GM18951 (cell line): ENCODE data around the gene HCK.

Experiments
- POLR2A ChIP-seq: IDR thresholded peaks from 4 replicates; pipeline ENCODE4 v1.6.1; 2011; ENCODE audit warnings: mild to moderate bottlenecking; ENCODE audit not compliant: insufficient read length, insufficient read depth; ENCODE audit errors: extremely low read depth
- in situ Hi-C: fragments of 300-500 bp; cut with MboI; formaldehyde crosslinking; loops from one replicate; pipeline ENCODE4 v1.12.0; 2022; ENCODE audit warnings: low sequenced_read_pairs, mixed read lengths, inconsistent platforms; ENCODE audit not compliant: unreplicated experiment

HCK gene

DNA sequence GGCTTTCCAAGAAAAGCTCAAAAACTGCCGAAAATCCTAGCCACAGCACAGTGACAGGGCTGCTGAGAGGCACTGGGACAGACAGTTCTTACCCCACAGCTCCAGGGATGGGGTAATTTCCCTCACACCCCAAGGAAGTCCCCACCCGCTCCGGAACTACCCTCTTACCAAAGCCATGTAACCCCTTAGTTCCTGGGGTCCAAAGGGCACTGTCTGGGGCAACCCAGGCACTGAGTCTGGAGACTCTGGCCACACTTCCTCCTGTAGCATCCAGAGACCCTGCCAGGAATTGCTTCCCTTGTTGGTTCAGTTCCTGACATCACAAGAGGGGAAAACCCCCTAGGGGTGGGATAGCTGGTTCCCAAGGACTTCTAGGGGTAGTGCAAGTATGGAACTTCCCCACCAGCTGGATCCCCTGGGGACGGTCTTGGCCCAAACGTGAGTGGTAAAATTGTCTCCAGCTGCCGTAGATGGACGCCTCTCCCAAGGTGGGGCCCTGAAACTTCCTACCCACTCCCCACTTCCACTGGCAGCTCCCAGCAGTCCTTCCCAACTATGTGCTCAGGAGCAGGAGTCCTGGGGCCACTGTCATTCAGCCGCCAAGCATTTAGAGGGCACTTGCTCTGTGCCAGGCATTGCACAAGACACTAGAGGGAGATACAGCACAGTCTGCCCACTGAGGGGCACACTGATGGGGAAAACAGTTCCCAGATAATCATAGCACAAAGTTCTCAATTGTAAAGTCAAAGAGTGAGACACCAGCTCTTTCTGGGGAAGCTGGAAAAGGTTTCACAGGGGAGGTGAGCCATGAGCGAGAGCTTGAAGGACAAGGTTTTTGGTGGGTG lies 17.2 kb upstream of the HCK start:
- in situ Hi-C loops = no loop called here
- no peak for TF ChIP-seq POLR2A

DNA sequence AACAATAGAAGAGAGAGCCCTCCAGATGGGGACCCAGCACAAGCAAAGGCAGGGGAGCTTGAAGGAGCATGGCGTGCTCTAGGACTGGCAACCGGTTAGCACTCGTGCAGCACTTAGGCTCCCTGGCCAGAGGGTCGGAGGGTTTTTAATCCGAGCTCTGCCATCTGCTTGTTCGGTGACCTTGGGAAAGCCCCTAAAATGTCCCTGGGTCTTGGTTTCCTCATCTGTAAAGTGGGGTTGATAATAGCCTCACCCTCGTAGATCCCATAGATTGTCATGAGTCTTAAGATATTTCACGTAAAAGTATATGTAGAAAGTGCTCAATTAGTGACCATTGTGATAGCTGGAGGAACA lies 16.6 kb upstream of the HCK start:
- no peak for TF ChIP-seq POLR2A
- in situ Hi-C loops = no loop called here

DNA sequence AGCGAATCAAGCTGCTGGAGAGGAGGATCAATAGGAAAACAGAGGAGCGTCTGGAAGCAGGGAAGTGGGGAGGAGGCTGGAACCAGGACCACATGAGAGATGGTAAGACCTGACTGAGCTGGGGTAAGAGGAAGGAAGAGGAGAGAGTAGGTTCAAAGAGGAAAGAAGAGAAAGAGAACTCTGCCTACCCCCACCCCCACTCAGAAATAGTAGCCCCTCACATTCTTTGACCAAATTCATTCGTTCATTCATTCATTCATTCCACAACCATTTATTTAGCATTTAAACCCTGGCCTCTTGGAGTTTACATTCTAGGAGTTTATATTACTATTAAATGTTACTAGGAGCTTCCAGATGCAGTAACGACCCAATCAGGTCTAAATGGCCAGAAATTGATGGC lies 15.8 kb upstream of the HCK start:
- in situ Hi-C loops = no loop called here
- TF ChIP-seq POLR2A = no peak

DNA sequence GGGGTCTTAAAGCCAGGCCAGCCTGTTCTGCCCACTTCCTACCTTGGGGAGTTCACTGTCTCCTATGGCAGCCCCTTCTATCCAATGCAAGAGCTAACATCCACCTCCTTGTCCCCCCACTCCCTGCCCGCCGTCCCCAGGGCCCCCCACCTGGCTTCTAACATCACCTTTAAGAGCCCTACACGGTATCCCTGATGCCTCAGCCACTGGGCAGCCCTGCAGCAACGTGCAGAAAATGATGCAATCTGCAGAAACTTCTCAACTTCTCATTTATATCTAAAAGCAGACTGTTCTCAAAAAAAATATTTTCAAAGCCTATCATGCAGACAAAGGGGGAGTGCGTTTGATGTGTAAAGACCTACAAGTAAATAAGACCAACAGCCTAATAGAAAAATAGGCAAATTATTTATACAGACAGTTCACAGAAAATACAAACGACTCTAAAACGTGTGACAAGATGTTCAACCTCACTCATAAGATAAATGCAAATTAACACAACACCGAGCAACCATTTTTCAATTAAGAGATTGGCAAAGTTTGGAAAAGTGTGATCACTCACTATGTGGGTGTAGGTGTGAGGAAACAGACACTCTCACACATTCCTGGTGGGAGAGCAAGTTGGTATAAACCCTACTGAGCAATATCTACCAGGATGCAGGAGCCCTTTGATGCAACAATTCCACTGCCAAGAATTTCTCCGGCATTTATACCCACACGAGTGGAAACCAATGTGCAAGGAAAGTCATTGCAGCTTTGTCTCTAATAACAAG lies 15.1 kb upstream of the HCK start:
- in situ Hi-C loops = no loop called here
- TF ChIP-seq POLR2A = no peak

DNA sequence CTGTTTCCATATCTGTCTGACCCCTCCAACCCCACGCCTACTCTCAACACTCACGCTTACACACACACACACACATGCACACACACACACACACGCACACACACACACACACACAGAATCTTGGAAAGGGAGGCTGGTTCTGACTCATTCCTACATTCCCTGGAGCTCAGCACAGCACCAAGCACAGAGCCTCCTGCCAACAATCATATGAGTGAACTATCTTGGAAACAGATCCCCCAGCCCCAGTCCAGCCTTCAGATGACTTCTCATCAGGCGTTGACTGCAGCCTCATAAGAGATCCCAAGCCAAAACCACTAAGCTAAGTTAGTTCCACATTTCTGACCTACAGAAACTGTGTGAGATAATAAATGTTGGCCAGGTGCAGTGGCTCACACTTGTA lies 14.1 kb upstream of the HCK start:
- in situ Hi-C loops = no loop called here
- no peak for TF ChIP-seq POLR2A

DNA sequence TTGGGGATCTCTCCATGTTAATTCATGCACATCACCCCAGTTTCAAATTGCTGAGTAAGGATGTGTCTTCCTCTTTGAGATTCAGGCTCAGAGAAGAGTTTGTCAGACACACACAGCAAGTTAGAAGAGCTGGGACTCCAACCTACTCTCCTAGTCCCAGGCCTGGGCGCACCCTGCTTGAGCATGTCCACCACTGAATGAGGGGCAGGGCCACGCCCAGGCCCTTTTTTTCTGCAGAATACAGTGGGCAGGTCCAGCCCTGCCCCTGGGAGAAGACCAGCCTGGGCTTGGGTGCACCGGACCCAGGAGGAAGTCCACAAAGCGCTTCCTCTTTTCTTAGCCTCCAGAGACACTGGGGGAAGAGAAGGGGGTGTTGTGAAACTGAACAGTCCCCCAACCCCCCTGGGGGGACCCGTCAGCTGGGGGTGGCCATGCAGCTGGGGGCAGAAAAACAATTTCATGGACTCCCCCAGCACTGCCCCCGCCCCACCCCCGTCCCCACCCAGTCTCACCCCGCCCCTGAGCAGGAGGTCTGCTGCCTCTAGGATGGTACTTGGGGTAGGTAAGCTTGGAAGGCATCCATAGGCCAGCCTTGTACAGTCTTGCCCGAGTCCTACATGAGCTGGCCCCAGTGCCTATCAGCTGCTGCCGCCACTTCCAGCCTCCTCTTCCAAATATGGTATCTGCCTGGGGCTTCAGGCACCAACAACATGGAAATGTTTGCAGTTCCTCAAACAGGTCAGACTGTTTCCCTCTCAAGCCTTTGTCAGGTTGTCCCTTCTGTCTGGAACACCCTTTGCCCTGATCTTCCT lies 11.7 kb upstream of the HCK start:
- TF ChIP-seq POLR2A = no peak
- in situ Hi-C loops = no loop called here

DNA sequence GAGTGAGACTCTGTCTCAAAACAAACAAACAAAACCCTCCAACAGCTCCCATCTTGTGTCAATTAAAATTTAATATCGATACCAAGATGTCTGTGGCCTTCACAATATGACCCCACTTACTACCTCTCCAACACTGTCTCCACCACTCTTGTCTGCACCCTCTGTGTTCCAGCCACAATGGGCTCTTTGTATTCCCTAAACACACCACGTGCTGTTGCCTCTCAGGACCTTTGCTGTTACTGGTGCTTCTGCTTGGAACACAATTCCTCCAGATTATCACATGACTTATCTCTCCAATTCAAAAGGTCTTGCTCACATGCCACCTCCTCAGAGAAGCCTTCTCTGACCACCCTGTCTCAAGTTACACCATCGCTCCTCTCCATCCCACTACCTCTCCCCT lies 6.0 kb upstream of the HCK start:
- TF ChIP-seq POLR2A = no peak

DNA sequence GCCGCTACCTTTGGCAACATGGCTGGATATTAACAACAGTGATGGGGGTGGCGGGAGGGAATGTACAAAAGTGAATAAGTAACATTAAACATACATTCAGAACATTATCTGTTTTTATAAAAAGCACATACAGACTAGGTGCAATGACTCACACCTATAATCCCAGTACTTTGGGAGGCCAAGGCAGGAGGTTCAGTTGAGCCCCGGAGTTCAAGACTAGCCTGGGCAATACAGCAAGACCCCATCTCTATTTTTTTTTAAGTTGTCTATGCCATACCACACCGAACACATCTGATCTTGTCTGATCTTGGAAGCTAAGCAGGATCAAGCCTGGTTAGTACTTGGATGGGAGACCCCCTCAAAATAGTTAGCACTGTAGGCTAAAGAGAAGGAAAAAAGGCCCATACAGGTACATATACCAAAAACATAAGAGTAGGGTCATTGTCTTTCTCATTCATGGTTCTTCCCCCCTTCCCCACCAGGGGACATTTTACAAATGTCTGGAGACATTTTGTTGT lies 1.7 kb upstream of the HCK start:
- no peak for TF ChIP-seq POLR2A
- in situ Hi-C loops = no loop called here

More for the DNA sequence above, 6.0 kb upstream of the HCK start:
- in situ Hi-C loops = no loop called here

DNA sequence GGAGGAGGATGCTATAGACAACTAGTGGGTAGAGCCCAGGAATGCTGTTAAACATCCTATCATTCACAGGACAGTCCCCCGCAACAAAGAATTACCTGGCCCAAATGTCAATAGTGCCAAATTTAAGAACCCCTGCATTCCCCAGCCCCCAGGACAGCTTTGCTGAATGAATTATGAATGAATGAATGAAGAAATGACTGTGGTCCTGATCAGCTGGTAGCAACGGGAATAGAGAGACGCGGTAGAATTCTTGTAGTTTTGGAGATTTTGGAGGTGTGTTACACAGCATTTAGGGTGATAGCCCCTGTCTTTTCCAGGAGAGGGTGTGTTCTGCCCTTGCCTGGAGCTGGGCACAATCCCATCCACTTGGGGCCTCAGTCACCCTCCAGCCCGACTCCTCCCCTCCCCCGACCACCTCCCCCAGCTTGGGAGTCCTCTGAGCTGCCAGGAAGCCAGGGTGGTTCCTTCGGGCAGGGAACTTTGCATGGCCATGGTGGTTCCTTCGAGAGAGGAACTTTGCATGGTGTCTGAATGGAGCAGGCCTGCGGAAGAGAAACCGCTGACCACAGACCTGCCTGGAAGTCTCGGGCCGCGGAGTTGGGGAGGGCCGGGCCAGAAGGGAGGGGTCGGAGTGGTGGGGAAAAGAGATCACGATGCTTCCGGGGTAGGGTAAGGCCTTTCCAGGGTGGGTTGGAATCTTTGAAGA lies 1.0 kb upstream of the HCK start:
- in situ Hi-C loops = no loop called here
- TF ChIP-seq POLR2A = no peak

DNA sequence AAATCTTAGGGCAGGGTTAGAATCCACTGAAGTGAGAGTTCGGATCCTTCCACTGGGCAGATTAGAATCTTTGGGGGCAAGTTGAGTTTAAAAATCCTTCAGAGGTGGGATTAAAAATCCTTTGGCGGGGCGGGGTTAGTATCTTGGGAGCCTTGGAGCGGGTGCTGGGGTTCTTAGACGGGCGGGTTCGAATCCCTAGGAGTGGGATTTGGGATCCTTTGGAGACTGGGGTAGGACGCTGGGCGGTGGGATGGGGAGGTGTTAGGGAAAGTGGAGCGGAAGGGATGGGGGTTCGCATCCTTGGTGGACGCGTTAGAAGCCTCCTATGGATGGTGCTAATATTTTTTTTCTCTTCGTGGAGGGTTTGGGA lies 337 bp upstream of the HCK start:
- TF ChIP-seq POLR2A = no peak
- in situ Hi-C loops = no loop called here

DNA sequence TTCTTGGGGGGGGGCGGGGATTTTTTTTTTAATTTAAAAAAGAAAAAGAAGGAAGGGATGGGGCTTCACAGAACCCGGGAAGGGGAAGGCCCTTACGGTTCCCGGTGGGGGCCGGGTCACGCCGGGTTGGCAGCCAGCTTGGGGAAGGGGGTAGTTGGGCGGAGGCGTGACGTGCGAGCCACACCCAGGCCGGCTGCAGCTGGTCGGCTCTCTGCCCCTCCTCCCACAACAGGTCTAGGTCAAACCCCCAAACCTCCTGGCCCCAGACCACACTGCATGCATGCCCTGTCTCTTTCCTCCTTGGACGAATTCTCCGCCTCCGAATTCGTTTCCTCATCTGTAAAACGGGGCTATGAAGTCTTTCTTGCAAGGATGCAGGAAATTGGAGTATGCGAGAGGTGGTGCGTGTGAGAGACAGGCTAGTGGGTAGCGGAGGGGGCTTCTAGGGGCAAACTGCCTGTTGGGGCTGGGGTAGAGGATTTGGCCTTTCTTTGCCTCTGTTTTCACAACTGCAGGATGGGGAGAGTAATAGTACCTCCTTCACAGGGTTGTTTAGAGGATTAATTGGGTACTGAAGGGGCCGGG lies 828 bp downstream of the HCK start:
- TF ChIP-seq POLR2A = no peak
- in situ Hi-C loops = no loop called here

DNA sequence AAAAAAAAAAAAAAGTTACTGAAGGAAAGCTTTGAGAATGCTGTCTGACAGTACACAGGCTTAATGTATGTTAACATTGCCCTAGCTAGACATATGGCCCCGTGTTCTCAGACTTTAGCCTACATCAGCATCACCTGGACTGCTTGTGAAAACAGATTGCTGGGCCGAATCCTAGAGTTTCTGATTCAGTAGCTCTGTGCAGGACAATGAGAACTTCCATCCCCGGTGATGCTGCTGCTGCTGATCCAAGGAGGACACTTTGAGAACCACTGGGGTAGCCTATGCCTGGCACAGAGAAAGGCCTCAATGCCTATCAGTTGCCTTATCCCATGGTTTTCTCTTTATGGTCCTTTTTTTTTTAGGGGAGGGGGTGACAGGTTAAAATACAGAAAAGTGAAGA lies 1.6 kb downstream of the HCK start:
- in situ Hi-C loops = no loop called here

More for the DNA sequence above, 1.6 kb downstream of the HCK start:
- TF ChIP-seq POLR2A = no peak
